AG04449 (cell line): Measurements from ENCODE around the gene NOVA1.

ENCODE experiments used
- CTCF ChIA-PET: fragments of 350-600 bp; formaldehyde crosslinking; extraction: SDS; loops from one replicate; lab custom pipeline; 2021; ENCODE audit warnings: antibody characterized with exemption; lab: Yijun Ruan, JAX
- POLR2A ChIA-PET: fragments of 400-600, 350-600 bp; formaldehyde crosslinking; extraction: SDS; loops from one replicate; lab custom pipeline; 2020; ENCODE audit warnings: antibody characterized with exemption, inconsistent platforms; lab: Yijun Ruan, JAX
- DNase-seq: peaks from one replicate; pipeline ENCODE4 v3.0.0-alpha.2; 2010; ENCODE audit warnings: low read depth, low spot score
- H3K4me3 ChIP-seq: 2 replicates; pipeline ENCODE4 v1.5.1; 2011; ENCODE audit warnings: low read depth, mild to moderate bottlenecking, control low read depth, low read length
- CTCF ChIP-seq: IDR thresholded peaks from one replicate; pipeline ENCODE4 v1.5.1; 2011; ENCODE audit warnings: mild to moderate bottlenecking, moderate library complexity, low read length, control low read depth, inconsistent platforms; ENCODE audit not compliant: insufficient read depth; ENCODE audit errors: missing control alignments

The NOVA1 gene

GRCh38 chr14:26594756-26595545, 2.9 kb downstream of the NOVA1 start:
- DNase-seq, result no peak

DNA sequence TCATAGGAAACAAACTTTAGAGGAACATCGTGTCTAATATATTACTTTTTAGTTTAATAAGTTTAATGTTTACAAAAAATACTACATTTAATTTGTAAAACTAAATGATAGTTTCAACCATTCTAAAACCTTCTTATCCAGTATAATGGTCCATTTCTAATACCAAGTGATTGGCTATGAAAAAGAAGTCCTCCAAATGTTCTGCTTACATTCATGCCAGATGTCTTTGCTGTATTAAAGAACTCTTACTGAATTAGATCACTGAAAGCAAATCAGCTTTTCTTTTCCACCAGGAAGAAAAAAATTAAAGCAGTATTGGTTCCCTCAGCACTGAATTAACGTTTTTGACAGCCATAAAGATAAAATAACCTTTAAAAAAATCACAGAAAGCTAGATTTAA, 3.7 kb downstream of the NOVA1 start:
- H3K4me3 ChIP-seq, result no peak overlapping the region
- POLR2A ChIA-PET, result no interaction called here
- DNase-seq, result no peak
- TF ChIP-seq CTCF, result no peak
- CTCF ChIA-PET, result no interaction called here

More at GRCh38 chr14:26594756-26595545, 2.9 kb downstream of the NOVA1 start:
- no peak for TF ChIP-seq CTCF
- ChIA-PET CTCF (interaction anchor here (1.5 kb wide), 1 partner anchor 9 kb away, joined by 4 read pairs; no protein-coding TSS in a partner anchor), POLR2A (no interaction called here)
- no peak overlapping the region for H3K4me3 ChIP-seq

DNA sequence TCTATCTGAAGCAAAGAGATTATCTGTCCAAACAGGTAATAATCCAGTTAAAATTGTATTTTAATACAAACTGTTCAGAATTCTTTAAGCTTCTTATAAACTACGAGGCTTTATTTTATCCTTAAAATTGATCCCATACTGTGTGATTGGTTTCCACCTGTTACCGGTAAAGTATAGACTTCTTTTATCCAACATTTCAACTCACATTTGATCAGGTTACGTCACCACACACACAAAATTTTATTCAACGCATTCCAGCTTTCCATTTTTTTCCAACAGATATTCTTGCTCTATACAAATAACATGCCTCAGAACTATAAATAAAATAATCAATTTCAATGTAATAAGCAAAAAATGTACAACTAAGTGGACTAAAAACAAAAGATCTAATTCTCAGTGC, 4.5 kb downstream of the NOVA1 start:
- DNase-seq, result no peak
- ChIA-PET POLR2A (no interaction called here), CTCF (no interaction called here)
- H3K4me3 ChIP-seq, result no peak overlapping the region
- no peak for TF ChIP-seq CTCF

- CTCF ChIA-PET, result no interaction called here
- DNase-seq, result no peak
- H3K4me3 ChIP-seq, result no peak overlapping the region
- POLR2A ChIA-PET, result no interaction called here
- TF ChIP-seq CTCF, result no peak
Observed at GRCh38 chr14:26589925-26590324, 7.9 kb downstream of the NOVA1 start.

GRCh38 chr14:26577711-26578110, 20.1 kb downstream of the NOVA1 start:
- no peak for DNase-seq
- ChIA-PET CTCF (no interaction called here), POLR2A (no interaction called here)
- H3K4me3 ChIP-seq, result no peak overlapping the region
- no peak for TF ChIP-seq CTCF

DNA sequence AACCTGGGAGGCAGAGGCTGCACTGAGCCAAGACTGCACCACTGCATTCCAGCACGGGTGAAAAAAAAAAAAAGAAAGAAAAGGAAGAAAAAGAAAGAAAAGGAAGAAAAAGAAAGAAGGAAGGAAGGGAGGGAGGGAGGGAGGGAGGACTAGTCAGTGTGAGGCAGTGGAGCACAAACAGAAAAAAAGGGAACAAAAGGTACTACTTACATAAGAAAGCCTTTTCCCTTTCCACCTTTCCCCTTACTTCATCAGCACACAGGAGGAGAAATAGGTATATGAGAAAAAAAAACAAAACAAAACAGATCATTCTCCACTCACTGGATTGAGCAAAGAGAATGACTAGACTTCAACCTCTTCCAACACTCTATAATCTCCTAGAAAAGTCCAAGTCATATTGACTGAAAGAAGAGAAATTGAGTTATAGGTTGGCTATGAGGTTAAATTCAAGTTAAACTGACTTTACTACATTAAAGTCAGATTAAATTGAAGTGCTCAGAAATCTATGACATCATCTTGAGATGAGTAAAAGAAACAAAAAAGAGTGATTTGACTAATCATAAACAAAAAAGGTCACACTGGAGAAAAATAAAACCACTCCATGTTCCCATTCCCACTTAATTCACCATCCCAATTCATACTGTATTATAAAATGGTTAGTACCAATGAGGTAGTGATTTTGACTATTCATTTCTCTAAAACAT, 43.6 kb downstream of the NOVA1 start:
- DNase-seq, result no peak
- no peak for TF ChIP-seq CTCF
- POLR2A ChIA-PET, result no interaction called here
- no peak overlapping the region for H3K4me3 ChIP-seq
- CTCF ChIA-PET, result no interaction called here
